Vagina (tissue), 2 donors: ENCODE results near the gene RBM8A.

Experiments used
- POLR2A ChIP-seq, 2 donors: fragments of 450-650 bp; IDR thresholded peaks; one replicate each; pipeline ENCODE4 v1.6.1; 2017; ENCODE audit warnings: antibody characterized with exemption in 2 of 2, mild to moderate bottlenecking in 2 of 2, moderate library complexity in 2 of 2
- TF ChIP-seq, protein P1 (sequence below), 3 experiments: fragments of 450-650 bp in 2 of 3; fragments of 200-600 bp in 1 of 3; sonication (generic) in 1 of 3; IDR thresholded peaks; one replicate each; pipeline ENCODE4 v1.5.1; 2017 to 2019; ENCODE audit warnings: antibody characterized with exemption in 3 of 3, mild to moderate bottlenecking in 2 of 3, moderate library complexity in 2 of 3

DNA sequence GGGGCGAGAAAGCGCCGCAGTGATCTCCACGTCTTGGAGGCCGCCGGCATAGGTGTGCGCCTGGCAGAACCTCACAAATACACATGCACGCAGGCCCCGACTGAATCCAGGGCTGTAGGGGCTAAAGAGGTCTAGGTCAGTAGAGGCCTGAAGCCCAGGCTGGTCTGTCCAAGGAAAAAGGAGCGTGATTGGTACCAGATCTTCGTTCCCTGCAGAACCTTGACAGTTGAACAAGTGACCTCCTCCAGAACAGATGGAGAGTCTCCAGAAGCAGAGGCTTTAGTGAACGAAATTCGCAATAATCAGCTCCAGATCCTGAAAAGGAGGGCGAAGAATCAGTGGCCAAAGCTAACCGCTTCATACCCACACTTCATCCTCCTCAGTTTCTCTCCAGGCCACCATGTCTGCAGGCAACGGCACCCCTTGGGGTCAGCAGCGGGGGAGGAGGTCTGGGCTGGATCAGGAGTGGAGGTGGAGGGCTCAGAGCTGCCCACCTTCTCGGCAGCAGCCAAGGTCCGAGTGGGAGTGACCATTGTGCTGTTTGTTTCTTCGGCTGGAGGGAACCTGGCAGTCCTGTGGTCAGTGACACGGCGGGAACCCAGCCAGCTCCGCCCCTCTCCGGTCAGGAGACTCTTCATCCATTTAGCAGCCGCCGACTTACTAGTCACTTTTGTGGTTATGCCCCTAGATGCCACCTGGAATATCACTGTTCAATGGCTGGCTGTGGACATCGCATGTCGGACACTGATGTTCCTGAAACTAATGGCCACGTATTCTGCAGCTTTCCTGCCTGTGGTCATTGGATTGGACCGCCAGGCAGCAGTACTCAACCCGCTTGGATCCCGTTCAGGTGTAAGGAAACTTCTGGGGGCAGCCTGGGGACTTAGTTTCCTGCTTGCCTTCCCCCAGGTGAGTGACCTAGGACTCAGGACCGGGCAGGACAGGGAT, 8.0 kb downstream of the RBM8A start:
- TF ChIP-seq, protein P1, sequence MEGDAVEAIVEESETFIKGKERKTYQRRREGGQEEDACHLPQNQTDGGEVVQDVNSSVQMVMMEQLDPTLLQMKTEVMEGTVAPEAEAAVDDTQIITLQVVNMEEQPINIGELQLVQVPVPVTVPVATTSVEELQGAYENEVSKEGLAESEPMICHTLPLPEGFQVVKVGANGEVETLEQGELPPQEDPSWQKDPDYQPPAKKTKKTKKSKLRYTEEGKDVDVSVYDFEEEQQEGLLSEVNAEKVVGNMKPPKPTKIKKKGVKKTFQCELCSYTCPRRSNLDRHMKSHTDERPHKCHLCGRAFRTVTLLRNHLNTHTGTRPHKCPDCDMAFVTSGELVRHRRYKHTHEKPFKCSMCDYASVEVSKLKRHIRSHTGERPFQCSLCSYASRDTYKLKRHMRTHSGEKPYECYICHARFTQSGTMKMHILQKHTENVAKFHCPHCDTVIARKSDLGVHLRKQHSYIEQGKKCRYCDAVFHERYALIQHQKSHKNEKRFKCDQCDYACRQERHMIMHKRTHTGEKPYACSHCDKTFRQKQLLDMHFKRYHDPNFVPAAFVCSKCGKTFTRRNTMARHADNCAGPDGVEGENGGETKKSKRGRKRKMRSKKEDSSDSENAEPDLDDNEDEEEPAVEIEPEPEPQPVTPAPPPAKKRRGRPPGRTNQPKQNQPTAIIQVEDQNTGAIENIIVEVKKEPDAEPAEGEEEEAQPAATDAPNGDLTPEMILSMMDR (IDR thresholded peaks at IDR 0.05) = no peak
- TF ChIP-seq POLR2A (IDR thresholded peaks at IDR 0.05) = no peak
